Small intestine (tissue), 16 donors: Measurements from ENCODE around the gene VPS37D. TPM values are rescaled to one million over a fixed set of nuclear protein-coding genes. Genes with fewer than 3 reads are reported as not detected.
A peak's percentile ranks its signal among the peaks of the same experiment; 100 is the strongest.
"Not testable (repeated sequence)": the region's sequence is repeated elsewhere in the genome, so short reads cannot be mapped to it uniquely, and the experiment has no call there.

Source experiments
- DNase-seq, 2 donors: peaks; one replicate each; pipeline versions ENCODE4 v3.0.0 to v3.0.0-alpha.2; 2013
- FAIRE-seq: peaks from 2 replicates; lab custom pipeline; 2012; peaks lifted over from hg19 to GRCh38; lab: Jason Lieb, UNC
- H3K27ac ChIP-seq, 3 donors: one replicate each; pipeline ENCODE4 v1.5.1; 2013; ENCODE audit warnings: low read length in 2 of 3, mild to moderate bottlenecking in 2 of 3, control low read depth in 1 of 3, inconsistent platforms in 1 of 3, low read depth in 1 of 3, moderate library complexity in 1 of 3
- H3K27me3 ChIP-seq, 3 donors: one replicate each; pipeline ENCODE4 v1.6.1; 2013; ENCODE audit warnings: low read length in 3 of 3, inconsistent platforms in 1 of 3; ENCODE audit not compliant: control insufficient read depth in 3 of 3, insufficient read depth in 3 of 3
- H3K36me3 ChIP-seq, 3 donors: one replicate each; pipeline ENCODE4 v1.6.1; 2013; ENCODE audit warnings: low read length in 3 of 3, inconsistent platforms in 1 of 3, low read depth in 1 of 3, mild to moderate bottlenecking in 1 of 3, moderate library complexity in 1 of 3; ENCODE audit not compliant: control insufficient read depth in 3 of 3, insufficient read depth in 2 of 3
- H3K4me1 ChIP-seq, 3 donors: one replicate each; pipeline ENCODE4 v1.6.1; 2013; ENCODE audit warnings: low read length in 2 of 3, inconsistent platforms in 1 of 3, low read depth in 1 of 3, mild to moderate bottlenecking in 1 of 3, moderate library complexity in 1 of 3; ENCODE audit not compliant: control insufficient read depth in 3 of 3, insufficient read depth in 2 of 3
- H3K4me3 ChIP-seq, 3 donors: one replicate each; pipeline ENCODE4 v1.5.1; 2013; ENCODE audit warnings: low read length in 3 of 3, control low read depth in 1 of 3, inconsistent platforms in 1 of 3, low read depth in 1 of 3, mild to moderate bottlenecking in 1 of 3, moderate library complexity in 1 of 3
- H3K9me3 ChIP-seq, 2 donors: one replicate each; pipeline ENCODE4 v1.6.1; 2013; ENCODE audit warnings: low read depth in 1 of 2, low read length in 1 of 2; ENCODE audit not compliant: control insufficient read depth in 2 of 2, insufficient read depth in 1 of 2
- WGBS, 3 donors: extraction: QIAGEN DNeasy Blood & Tissue Kit; methylation state at CpG; one replicate each; pipeline ENCODE4 v1.1.7; 2013; 5-methylcytosine and 5-hydroxymethylcytosine counted together
- long read RNA-seq, 10 donors: transcript quantifications; one replicate each; lab custom pipeline, GENCODE V29; 2026
- polyA plus RNA-seq, 4 donors: library from polyadenylated mRNA; stranded (reverse) in 3 of 4; unstranded in 1 of 4; fragments of 200-250 nt in 3 of 4; fragments of 120-200 nt in 1 of 4; gene quantifications; one replicate each; pipeline versions ENCODE4 v1.2.1 to v1.2.3, GENCODE V29; 2013
- donor health status: healthy with polysubstance abuse.
- donor health status: control.
- donor health status: control.
- donor health status: Bipolar disorder and iron deficiency.
- donor health status: healthy.

The VPS37D gene, protein sequence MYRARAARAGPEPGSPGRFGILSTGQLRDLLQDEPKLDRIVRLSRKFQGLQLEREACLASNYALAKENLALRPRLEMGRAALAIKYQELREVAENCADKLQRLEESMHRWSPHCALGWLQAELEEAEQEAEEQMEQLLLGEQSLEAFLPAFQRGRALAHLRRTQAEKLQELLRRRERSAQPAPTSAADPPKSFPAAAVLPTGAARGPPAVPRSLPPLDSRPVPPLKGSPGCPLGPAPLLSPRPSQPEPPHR
- 1 to 10 TPM; 2.6 to 4.2 (median 3.2) TPM for polyA plus RNA-seq
- long read RNA-seq, donor 1, transcript VPS37D-201 (4 exons, 1,624 nt) = major isoform, 9 of 9 reads
- long read RNA-seq, donor 1, partial matches to known transcripts = 0 of 9 reads
- long read RNA-seq, donor 1, other reads (novel, unspliced or antisense) = 0 of 9 reads
- long read RNA-seq, donor 2 = 0 reads
- long read RNA-seq, donor 3, partial matches to known transcripts = 0 of 2 reads
- long read RNA-seq, donor 3, other reads (novel, unspliced or antisense) = 0 of 2 reads
- long read RNA-seq, donor 4 = 0 reads
- long read RNA-seq, donor 5 = 0 reads
- long read RNA-seq, donor 6, partial matches to known transcripts = 0 of 2 reads
- long read RNA-seq, donor 6, other reads (novel, unspliced or antisense) = 0 of 2 reads
- long read RNA-seq, donor 7, transcript VPS37D-201 (4 exons, 1,624 nt) = major isoform, 6 of 6 reads
- long read RNA-seq, donor 7, partial matches to known transcripts = 0 of 6 reads
- long read RNA-seq, donor 7, other reads (novel, unspliced or antisense) = 0 of 6 reads
- long read RNA-seq, donor 8 = 0 reads
- long read RNA-seq, donor 9, partial matches to known transcripts = 0 of 1 reads
- long read RNA-seq, donor 9, other reads (novel, unspliced or antisense) = 0 of 1 reads
- long read RNA-seq, donor 10, partial matches to known transcripts = 0 of 3 reads
- long read RNA-seq, donor 10, other reads (novel, unspliced or antisense) = 0 of 3 reads

DNA sequence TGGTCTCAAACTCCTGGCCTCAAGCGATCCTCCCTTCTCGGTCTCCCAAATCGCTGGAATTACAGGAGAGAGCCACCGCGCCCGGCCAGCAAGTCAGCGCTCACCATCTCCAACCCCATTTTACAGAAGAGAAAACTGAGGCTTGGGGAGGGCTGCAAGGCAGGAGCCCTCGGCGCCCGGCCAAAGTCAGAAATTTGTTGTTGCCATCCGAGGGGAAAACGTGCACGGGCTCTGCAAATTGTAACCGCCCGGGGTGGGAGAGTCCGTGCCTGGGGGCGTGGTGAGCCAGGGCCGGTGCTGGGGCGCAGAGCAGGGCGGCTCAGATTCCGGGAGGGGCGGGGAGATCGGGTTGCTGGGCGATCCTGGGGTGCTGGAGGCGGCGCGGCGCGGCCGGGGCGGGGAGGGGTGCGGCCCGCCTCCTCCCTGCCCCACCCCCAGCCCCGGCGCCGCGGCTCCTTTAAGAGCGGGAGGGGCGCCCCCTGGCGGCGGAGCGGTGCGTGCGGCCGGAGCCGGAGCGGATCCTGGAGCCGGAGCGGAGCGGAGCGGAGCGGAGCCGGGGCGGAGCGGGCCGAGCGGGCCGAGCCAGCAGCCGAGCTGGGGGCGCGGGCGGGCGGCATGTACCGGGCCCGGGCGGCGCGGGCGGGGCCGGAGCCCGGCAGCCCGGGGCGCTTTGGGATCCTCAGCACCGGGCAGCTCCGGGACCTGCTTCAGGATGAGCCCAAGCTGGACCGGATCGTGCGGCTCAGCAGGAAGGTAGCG, at the start of gene VPS37D:
VPS37D (plus strand) TSS at position 488 of the 759 bp plus-strand sequence; CDS start at position 616, 128 bp downstream.
- Histone ChIP-seq H3K9me3 (peaks cover 0 to 5% of the 10 kb centered on the region in 2 donors), H3K36me3 (peaks cover 0 to 14% (median 0%) of the 10 kb centered on the region in 3 donors), H3K27me3 (peaks cover 0 to 2% (median 0%) of the 10 kb centered on the region in 3 donors), H3K4me1 (peaks cover 0 to 20% (median 9%) of the 10 kb centered on the region in 3 donors), H3K27ac (no peak within 1 kb of the TSS), H3K4me3 (peak within 1 kb of the TSS; percentile 63 to 82 (median 78))
- WGBS, 3 donors = 2 to 5% (median 3%) methylated on average over 25 to 79 of the region's 79 CpGs
- no peak for FAIRE-seq
- DNase-seq = peak; percentile 94 to 97

DNA sequence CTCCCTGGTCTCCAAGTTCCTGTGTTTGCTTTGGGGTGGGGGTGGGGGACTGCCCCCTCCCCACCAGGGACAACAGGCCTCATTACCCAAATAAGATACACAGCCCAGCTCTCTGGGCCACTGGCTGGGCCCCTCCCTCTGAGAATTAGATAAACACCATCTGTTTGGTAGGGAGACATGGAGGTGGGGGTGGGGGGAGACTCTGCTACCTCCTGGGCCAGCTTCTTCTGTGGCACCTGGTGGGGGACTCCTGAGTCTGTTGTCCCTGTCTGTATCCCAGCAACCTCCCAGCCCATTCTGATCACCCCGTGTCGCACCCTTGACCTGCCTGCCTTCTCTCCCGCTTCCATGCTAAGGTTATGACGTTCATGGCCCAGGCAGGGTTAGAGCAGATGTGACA, 49.1 kb upstream of the VPS37D start:
- peaks cover 0 to 63% (median 0%) of the 10 kb centered on the region in 3 donors for H3K36me3 ChIP-seq
- peaks cover 0 to 17% (median 9%) of the 10 kb centered on the region in 3 donors for H3K4me1 ChIP-seq
- FAIRE-seq (no peak), DNase-seq (no peak)
- WGBS, 3 donors = 66 to 79% (median 75%) methylated on average over 4 of the region's 4 CpGs
- no peaks in the 10 kb centered on the region for H3K9me3 ChIP-seq
- H3K4me3 ChIP-seq = no peak overlapping the region
- no peak overlapping the region for H3K27ac ChIP-seq
- peaks cover 0 to 8% (median 0%) of the 10 kb centered on the region in 3 donors for H3K27me3 ChIP-seq

DNA sequence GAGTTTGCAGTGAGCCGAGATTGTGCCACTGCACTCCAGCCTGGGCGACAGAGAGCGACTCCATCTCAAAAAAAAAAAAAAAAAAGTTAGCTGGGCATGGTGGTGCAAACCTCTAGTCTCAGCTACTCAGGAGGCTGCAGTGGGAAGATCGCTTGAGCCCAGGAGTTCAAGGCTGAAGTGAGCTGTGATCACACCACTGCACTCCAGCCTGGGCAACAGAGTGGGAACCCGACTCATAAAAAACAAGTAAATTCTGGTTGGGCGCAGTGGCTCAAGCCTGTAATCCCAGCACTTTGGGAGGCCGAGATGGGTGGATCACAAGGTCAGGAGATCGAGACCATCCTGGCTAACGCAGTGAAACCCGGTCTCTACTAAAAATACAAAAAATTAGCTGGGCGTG, 48.2 kb upstream of the VPS37D start:
- not testable (repeated sequence) for DNase-seq, FAIRE-seq, H3K9me3 ChIP-seq, H3K27ac ChIP-seq, H3K4me3 ChIP-seq, H3K4me1 ChIP-seq
- 85 to 90% (median 85%) methylated on average over 11 of the region's 11 CpGs for WGBS, 3 donors
- peaks cover 0 to 55% (median 0%) of the 10 kb centered on the region in 3 donors for H3K36me3 ChIP-seq
- H3K27me3 ChIP-seq = peaks cover 0 to 14% (median 2%) of the 10 kb centered on the region in 3 donors

DNA sequence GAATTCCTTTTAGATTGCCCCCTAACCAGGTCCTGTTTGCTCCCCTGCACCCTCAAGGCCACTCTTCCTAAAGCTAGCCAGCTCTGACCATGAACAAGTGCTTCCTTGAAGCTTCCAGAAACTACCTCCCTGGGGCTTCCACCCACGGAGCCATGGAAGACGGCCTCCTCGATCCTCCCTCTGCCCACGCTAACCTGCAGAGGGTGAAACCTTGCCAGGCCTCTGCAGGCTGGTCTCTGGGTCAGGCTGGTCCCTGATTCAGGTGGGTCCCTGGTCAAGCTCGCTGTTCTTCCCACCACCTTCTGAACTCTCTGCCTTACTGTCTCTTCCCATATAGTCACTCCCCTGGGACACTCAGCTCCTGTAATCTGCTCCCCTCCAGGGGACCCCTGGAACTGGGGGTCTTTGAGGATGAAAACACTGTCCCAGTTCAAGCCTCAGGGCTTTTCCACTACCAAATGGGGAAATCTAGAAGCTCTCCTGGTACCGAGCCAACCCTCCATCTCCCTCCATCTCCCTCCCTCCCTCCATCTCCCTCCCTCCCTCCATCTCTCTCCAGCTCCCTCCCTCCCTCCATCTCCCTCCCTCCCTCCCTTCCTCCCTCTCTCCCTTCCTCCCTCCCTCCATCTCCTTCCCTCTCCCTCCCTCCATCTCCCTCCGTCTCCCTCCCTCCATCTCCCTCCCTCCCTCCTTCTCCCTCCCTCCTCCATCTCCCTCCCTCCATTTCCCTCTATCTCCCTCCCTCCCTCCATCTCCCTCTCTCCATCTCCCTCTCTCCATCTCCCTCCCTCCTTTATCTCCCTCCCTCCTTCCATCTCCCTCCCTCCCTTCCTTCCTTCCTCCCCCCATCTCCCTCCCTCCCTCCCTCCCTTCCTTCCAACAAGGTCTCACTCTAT, 46.2 kb upstream of the VPS37D start:
- H3K27me3 ChIP-seq = peaks cover 0 to 21% (median 2%) of the 10 kb centered on the region in 3 donors
- DNase-seq (no peak), FAIRE-seq (no peak)
- no peaks in the 10 kb centered on the region for H3K9me3 ChIP-seq
- no peak overlapping the region for H3K4me3 ChIP-seq
- H3K27ac ChIP-seq = no peak overlapping the region
- 50 to 56% (median 54%) methylated on average over 7 of the region's 7 CpGs for WGBS, 3 donors
- H3K36me3 ChIP-seq = peaks cover 0 to 45% (median 0%) of the 10 kb centered on the region in 3 donors
- peaks cover 0 to 6% (median 5%) of the 10 kb centered on the region in 3 donors for H3K4me1 ChIP-seq

DNA sequence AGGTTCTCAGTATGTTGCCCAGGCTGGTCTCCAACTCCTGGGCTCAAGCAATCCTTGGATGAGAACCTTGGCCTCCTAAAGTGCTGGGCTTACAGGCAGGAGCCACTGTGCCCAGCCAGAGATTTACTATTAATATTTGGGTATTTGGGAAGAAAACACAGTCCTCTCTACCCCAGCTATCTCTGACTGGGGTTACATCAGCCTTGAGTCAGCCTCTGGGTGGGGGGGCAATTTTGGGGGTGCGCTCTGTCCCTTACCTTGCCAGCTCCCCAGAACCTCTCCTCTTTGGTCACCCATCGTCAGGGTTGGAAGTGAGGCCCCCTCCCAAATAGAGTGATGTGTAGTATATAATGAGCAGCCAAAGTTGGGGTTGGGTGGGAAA, 45.1 kb upstream of the VPS37D start:
- Histone ChIP-seq H3K36me3 (peaks cover 0 to 41% (median 0%) of the 10 kb centered on the region in 3 donors), H3K9me3 (no peaks in the 10 kb centered on the region), H3K4me3 (peak overlapping the region in 2 of 3 donors; percentile 72 to 76), H3K4me1 (peaks cover 0 to 6% (median 5%) of the 10 kb centered on the region in 3 donors), H3K27me3 (peaks cover 0 to 21% (median 2%) of the 10 kb centered on the region in 3 donors), H3K27ac (peak overlapping the region in 1 of 3 donors; percentile 60)
- WGBS, 3 donors = 10 to 25% (median 13%) methylated on average over 2 of the region's 2 CpGs
- FAIRE-seq (no peak), DNase-seq (no peak)

DNA sequence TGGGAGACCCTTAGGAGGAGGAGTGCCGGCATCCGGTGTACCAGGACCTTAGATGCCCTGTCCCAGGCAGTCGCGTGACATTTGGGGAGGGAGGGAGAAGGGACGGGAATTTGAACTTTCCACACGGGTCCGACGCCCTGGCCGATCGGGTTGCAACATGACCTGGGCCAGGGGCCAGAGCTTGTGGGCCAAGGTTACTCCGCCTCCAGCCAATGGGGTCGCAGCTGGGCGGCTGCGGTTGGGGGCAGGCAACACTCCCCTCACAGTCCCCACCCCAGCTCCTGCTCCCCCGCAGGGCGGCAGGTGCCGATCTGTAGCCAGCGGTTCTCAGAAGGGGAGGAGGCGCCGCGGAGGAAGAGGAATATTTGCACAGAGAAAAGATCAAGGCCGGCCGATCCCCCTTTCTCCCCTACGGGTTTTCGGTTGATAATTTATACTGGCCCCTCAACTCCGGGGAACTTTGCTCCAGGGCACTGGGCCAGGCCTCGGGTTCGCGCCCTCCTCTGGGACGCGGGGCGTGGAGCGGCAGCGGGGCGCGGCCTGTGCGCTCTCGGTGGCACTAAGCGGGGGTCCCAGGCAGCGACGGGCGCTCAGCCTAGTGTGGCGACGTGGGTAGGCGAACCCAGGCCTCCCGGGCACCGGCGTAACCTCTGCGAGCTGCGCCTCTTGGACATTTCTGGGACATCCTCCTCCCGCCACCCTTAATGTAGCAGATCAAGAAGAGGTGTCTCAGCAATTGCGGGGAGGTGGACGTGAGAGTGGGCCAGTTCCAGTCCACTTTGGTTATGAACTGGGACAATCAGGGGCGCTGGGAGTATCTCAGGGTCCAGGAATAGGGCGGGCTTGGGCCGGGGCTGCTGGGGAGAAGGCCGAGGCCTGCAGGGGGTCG, 44.5 kb upstream of the VPS37D start:
- peak overlapping the region in 2 of 3 donors; percentile 72 to 76 for H3K4me3 ChIP-seq
- FAIRE-seq = no peak

More for the DNA sequence above, 44.5 kb upstream of the VPS37D start:
- WGBS, 3 donors = 1 to 4% (median 3%) methylated on average over 47 to 58 of the region's 58 CpGs
- Histone ChIP-seq H3K9me3 (no peaks in the 10 kb centered on the region), H3K4me1 (peaks cover 0 to 6% (median 5%) of the 10 kb centered on the region in 3 donors), H3K27me3 (peaks cover 0 to 21% (median 2%) of the 10 kb centered on the region in 3 donors), H3K27ac (peak overlapping the region; percentile 46 to 87 (median 71)), H3K36me3 (peaks cover 0 to 35% (median 0%) of the 10 kb centered on the region in 3 donors)
- peak; percentile 71 to 78 for DNase-seq
